ENCODE measurements around the gene NDST1. TPM values are rescaled to one million over a fixed set of nuclear protein-coding genes. Genes with fewer than 3 reads are reported as not detected.
"Not testable (repeated sequence)": the region's sequence is repeated elsewhere in the genome, so short reads cannot be mapped to it uniquely, and the experiment has no call there.

The NDST1 gene
- polyA plus RNA-seq, 10 donors: 42.6 to 60.1 (median 49.6) TPM

DNA sequence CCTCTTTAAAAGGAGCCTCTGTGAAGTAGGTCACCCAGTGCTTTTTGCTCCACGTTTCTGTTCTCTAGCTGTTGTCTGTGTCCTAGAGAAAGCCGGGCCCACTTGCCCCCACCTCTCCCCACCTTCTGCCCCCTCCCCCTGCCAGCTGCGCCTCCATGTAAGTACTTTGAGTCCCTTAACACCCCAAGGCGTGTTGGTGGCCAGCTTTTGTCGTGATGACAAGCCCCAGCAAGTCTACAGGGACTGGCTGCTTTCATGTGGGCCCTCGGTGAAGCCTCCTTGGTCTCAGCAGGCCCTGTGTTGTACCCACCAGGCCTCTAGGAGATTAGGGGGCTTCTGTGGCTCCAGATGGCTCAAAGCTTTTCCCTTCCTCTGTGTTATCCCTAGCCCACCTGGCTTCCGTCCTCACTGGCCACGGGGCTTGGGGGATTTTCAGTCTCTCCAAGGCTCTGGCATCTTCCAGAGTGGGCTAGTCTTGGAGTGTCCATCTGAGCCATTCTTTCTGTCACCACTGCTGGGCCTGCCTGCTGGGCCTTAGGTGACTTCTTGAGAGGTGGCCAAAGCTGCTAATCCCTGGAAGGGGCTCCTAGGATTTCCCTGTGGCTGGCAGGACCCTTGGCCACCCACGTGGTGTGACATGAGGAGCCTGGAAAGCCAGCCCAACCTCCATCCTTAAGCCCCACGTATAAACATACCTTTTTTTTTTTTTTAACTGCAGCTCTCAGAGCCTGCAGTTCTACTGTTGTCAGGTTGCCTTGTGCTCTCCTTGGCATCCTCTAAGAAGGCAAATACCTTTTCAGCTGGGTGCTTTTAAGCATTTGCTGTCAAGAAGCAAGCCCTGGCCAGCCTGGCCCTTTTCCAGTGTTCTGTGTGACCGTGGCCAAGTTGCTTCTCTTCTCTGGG, 1.1 kb upstream of the NDST1 start:
- no peak for DNase-seq

GRCh38 chr5:150508277-150508640, 328 bp downstream of the NDST1 start:
- DNase-seq: no peak

GRCh38 chr5:150508828-150509227, 897 bp downstream of the NDST1 start:
- no peak for DNase-seq

DNA sequence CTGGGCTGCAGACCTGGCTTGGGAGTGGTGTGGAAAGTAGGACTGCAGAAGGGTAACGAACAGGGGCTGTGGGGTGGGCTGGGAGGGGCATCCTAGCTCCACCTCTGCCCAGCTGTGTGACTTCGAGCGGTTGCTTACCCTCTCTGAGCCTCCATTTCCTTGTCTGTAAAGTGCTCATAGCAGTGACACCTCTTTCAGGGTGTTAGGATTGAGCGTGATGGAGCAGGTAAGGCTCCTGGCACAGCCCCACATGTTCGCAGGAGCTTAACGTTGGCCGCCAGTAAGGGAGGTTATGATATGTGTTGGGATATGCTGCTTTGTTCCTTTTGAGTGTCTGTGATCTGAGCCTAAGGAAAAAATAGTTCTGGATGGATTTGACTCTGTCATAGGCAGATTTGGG, 2.1 kb downstream of the NDST1 start:
- DNase-seq: no peak

- no peak for DNase-seq
Measured at GRCh38 chr5:150510460-150511263, 2.7 kb downstream of the NDST1 start.

DNA sequence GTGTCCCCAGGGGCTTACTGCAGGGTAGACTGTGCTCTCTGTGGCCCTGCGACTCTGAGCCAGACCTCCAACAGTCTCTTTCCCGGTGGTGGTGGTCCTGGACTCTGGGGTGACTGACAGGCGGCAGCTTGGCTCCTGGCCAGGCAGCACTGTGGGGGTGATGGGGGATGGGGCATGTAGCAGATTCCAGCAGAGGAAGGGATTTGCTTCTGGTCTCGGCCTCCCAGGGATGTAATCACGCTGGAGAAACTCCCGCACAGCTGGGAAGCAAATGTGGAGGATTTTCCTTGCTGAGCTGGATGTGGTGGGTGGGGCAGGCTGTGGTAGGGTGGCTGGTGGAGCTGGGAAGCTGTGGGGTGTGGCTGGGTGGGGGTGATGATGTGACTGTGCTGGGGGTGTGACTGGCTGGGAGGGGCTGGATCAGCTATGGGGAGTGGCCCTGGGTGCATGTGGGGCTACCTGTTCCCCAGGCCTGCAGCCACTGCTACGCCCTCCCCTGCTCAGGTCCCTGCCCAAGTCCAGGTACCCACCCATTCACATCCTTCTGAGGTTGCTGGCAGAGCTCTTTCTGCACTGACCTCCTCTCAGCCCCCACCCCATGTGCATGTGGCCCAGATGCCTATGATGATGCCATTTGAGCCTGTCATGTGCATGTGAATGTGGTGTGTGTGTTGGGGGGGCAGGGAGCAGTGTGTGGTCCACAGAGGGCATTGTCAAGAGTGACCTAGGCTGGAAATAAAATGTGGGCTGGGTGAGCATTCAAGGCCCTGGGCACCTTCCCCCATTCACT, 3.8 kb downstream of the NDST1 start:
- DNase-seq: peak in 2 of 3 donors; percentile 76 to 79

GRCh38 chr5:150512368-150512747, 4.4 kb downstream of the NDST1 start:
- DNase-seq: no peak

DNA sequence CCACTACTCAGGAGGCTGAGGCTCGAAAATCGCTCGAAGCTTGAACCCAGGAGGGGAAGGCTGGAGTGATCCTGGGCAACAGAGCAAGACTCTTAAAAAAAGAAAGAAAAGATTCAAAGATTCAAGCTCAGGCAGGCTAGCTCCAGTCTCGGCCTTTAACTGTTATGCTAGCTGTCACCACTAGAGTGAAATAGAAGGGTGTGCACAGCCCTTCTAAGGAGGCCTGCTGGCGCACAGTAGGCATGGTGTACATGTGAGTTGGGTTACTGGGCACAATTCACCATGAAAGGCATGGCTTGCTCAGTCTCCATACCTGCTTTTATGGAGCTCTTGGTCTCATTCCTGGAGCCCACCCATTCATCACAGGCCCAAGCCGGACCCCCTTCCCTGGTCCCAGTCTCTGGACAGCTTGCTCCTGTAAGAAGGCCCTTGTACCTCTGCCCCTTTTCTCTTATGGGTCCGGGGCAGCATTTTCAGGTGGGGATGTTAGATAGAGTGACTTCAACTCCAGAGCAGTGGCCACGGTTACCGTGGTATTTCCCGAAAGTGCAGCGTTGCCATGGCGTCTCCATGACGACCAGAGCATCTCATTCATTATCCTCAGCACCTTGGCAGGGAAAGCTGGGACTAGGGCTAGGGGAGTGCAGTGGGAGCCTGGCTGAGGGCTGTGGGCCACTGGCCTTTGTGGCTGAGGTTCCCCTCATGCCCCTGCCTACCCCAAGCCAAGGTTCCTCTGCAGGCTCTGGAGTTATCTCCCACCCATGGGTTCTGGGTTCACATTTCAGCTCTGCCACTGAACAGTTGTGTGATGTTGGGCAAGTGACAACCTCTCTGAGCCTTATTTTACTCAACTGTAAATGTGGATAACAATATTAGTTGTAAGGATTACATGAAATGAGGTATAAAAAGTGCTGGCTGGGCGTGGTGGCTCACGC, 5.7 kb downstream of the NDST1 start:
- no peak for DNase-seq

GRCh38 chr5:150514708-150515211, 6.8 kb downstream of the NDST1 start:
- DNase-seq: no peak

DNA sequence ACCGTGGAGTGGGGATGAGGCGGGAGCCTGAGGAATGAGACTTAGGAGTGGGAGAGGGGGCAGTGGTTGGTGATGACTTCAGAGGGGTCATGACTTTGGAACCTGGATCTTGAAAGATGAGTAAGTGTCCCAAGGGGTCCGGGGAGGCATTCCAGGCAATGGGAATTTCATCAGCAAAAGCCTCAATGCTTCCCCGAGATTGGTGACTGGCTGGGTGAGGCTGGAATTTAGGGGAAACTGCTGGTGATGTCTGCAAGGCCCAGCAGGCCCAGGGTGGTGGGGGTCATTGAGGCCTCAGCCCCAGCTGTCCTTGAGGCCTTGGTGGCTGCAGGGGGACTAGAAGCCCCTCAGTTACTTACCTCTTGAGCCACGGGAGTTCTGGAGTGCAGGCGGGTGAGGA, 7.5 kb downstream of the NDST1 start:
- DNase-seq: peak in 1 of 3 donors; percentile 83

DNA sequence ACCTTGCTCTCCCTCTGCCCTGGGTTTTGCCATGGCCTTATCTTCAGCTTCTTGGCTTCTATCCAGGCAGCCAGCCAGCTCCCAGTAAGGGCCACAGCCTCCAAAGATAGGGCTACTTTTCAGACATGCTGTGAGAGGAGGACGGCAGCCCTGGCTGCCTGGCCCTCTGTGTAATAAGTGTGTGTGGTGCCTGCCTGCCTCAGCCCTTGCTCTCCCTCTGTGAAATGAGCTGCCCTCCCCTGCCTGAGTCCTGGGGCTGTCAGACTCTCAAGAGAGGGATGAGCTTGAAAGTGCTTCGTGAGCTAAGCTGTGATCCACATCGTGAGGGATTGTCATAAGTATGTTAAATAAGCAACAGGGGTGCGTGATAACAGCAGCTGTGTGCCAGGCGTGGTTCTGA, 8.1 kb downstream of the NDST1 start:
- no peak for DNase-seq

- peak; percentile 31 to 94 (median 48) for DNase-seq
Measured at GRCh38 chr5:150517272-150518152, 9.6 kb downstream of the NDST1 start.

GRCh38 chr5:150518712-150519559, 11.0 kb downstream of the NDST1 start:
- DNase-seq: not testable (repeated sequence)

GRCh38 chr5:150519560-150519945, 11.6 kb downstream of the NDST1 start:
- no peak for DNase-seq

GRCh38 chr5:150519978-150520377, 12.0 kb downstream of the NDST1 start:
- DNase-seq: no peak

- DNase-seq: no peak
Measured at GRCh38 chr5:150520747-150521521, 13.0 kb downstream of the NDST1 start.

GRCh38 chr5:150521522-150521817, 13.5 kb downstream of the NDST1 start:
- no peak for DNase-seq

DNA sequence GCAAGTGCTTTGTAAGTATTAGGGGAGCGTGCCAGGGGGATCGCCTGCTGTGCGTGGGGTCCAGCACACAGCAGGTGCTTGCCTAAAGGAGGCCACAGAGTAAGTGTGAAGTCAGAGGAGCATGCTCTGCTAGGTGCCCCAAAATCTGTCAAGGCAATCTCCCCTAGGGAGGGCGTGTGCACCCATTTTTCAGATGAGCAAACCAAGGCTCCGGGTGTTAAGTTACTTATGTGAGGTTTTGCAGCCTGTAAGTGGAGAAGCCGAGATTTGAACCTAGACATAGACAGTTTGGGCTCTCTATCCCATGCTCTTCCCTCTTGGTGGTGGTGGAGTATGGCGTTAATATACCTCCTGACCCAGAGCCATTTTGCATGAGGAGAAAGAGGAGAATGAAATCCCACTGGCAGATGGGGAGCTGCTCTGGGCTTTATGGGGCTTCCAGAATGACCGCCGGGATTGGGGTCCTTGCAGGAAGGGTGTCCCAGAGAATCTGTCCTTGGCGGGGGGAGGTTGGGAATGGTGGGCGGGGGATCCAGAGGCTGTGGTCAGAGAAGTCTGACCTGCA, 14.1 kb downstream of the NDST1 start:
- no peak for DNase-seq
